HCT116 (cell line): Measurements from ENCODE around the gene ABTB2.

Experiments used
- CTCF ChIP-seq, 3 experiments: fragments of 200-600 bp in 1 of 3; sonication (generic) in 1 of 3; IDR thresholded peaks in 2 of 3; conservative IDR thresholded peaks in 1 of 3; 2 replicates each; pipeline ENCODE4 v1.5.1; 2012 to 2017; ENCODE audit warnings: low read depth in 2 of 3, low read length in 2 of 3, antibody characterized with exemption in 1 of 3, borderline replicate concordance in 1 of 3, control low read depth in 1 of 3, mild to moderate bottlenecking in 1 of 3, mixed read lengths in 1 of 3, mixed run types in 1 of 3, moderate library complexity in 1 of 3; ENCODE audit not compliant: insufficient read depth in 1 of 3
- ELF1 ChIP-seq: IDR thresholded peaks from 2 replicates; pipeline ENCODE4 v1.6.1; 2012; ENCODE audit warnings: low read depth, borderline replicate concordance
- MAX ChIP-seq: IDR thresholded peaks from 2 replicates; pipeline ENCODE4 v1.6.1; 2012
- ZBTB33 ChIP-seq: IDR thresholded peaks from 2 replicates; pipeline ENCODE4 v1.6.1; 2011; ENCODE audit warnings: mild to moderate bottlenecking, low read length, moderate library complexity; ENCODE audit not compliant: insufficient replicate concordance; ENCODE audit errors: extremely low read depth

DNA sequence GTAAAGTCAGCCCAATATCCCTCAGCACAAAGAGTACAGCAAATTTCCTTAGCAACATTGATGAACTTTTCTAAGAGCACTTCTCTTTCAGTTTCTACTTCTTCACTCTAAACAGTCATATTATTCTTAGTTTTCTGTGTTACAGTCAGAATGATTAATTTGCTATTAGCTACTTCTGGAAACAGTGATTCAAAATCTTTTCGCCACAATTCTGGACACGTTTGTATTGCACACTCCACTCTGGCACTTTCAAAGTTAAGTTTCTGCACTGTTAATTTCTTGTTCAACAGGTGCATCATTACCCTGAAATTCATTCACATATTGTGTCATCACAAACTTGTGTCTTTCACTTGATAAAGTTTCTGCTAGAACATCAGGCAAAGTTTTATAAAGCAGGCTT is 22.5 kb downstream of the ABTB2 start:
- no peak for TF ChIP-seq CTCF (IDR thresholded peaks at IDR 0.05 in 2 of 3, conservative IDR thresholded peaks at IDR 0.05 in 1 of 3; ENCODE audit: borderline replicate concordance in 1 of 3, insufficient read depth in 1 of 3, low read depth in 2 of 3, low read length in 2 of 3)
- TF ChIP-seq ZBTB33: no peak
- no peak for TF ChIP-seq MAX
- no peak for TF ChIP-seq ELF1
